ENCODE measurements around the gene TEKT5. TPM values are rescaled to one million over a fixed set of nuclear protein-coding genes. Genes with fewer than 3 reads are reported as not detected.

The TEKT5 gene
- total RNA-seq, 6 experiments from 2014 or later, result 0.20 to 1.3 (median 0.69) TPM; not detected in 2

GRCh38 chr16:10599626-10600025, 95.1 kb downstream of the TEKT5 start:
- WGBS (ENCODE audit: insufficient coverage, low coverage, low lambda C conversion rate, missing lambda C conversion rate), result 93% methylated on average over 2 of the region's 7 CpGs

GRCh38 chr16:10598157-10598556, 96.6 kb downstream of the TEKT5 start:
- no peak for TF ChIP-seq POLR2A (IDR thresholded peaks at IDR 0.05)
- TF ChIP-seq CTCF (IDR thresholded peaks at IDR 0.05), result no peak
- peak in 1 of 4 donors; percentile 42 for ATAC-seq
- no peaks in the 10 kb centered on the region for H3K4me1 ChIP-seq
- WGBS (ENCODE audit: insufficient coverage, low coverage, low lambda C conversion rate, missing lambda C conversion rate), result 44% methylated on average over 6 of the region's 11 CpGs
- H3K27me3 ChIP-seq, result no peaks in the 10 kb centered on the region
- H3K4me3 ChIP-seq, result no peak overlapping the region
- no peak overlapping the region for H3K27ac ChIP-seq
- H3K9me3 ChIP-seq, result no peaks in the 10 kb centered on the region
- H3K36me3 ChIP-seq, result no peaks in the 10 kb centered on the region
- no peak for DNase-seq
- intact Hi-C loops (cut with DNase I), result no loop called here

More at GRCh38 chr16:10599626-10600025, 95.1 kb downstream of the TEKT5 start:
- Histone ChIP-seq H3K27me3 (no peaks in the 10 kb centered on the region), H3K9me3 (no peaks in the 10 kb centered on the region), H3K4me3 (no peak overlapping the region), H3K4me1 (no peaks in the 10 kb centered on the region), H3K36me3 (no peaks in the 10 kb centered on the region), H3K27ac (no peak overlapping the region)
- no peak for TF ChIP-seq CTCF (IDR thresholded peaks at IDR 0.05)
- TF ChIP-seq POLR2A (IDR thresholded peaks at IDR 0.05), result no peak
- intact Hi-C loops (cut with DNase I), result no loop called here
- DNase-seq (no peak), ATAC-seq (no peak)

- DNase-seq (no peak), ATAC-seq (no peak)
- TF ChIP-seq CTCF (IDR thresholded peaks at IDR 0.05) (no peak), POLR2A (IDR thresholded peaks at IDR 0.05) (no peak)
- Histone ChIP-seq H3K9me3 (no peaks in the 10 kb centered on the region), H3K4me3 (no peak overlapping the region), H3K36me3 (no peaks in the 10 kb centered on the region), H3K27ac (no peak overlapping the region), H3K27me3 (no peaks in the 10 kb centered on the region), H3K4me1 (no peaks in the 10 kb centered on the region)
- WGBS (ENCODE audit: insufficient coverage, low coverage, low lambda C conversion rate, missing lambda C conversion rate), result 51% methylated on average over 3 of the region's 3 CpGs
- intact Hi-C loops (cut with DNase I), result no loop called here
Measured at GRCh38 chr16:10597187-10597601, 97.5 kb downstream of the TEKT5 start.

- Histone ChIP-seq H3K4me3 (no peak overlapping the region), H3K36me3 (no peaks in the 10 kb centered on the region), H3K4me1 (no peaks in the 10 kb centered on the region), H3K27ac (no peak overlapping the region), H3K9me3 (no peaks in the 10 kb centered on the region), H3K27me3 (no peaks in the 10 kb centered on the region)
- no peak for DNase-seq
- intact Hi-C loops (cut with DNase I), result no loop called here
- no peak for TF ChIP-seq POLR2A (IDR thresholded peaks at IDR 0.05)
- TF ChIP-seq CTCF (IDR thresholded peaks at IDR 0.05), result no peak
- peak in 2 of 4 donors; percentile 26 to 50 for ATAC-seq
- 52% methylated on average over 4 of the region's 9 CpGs for WGBS (ENCODE audit: insufficient coverage, low coverage, low lambda C conversion rate, missing lambda C conversion rate)
Measured at GRCh38 chr16:10594312-10594950, 100.3 kb downstream of the TEKT5 start.

All from right lobe of liver (tissue), 6 donors.